Melanocyte of skin (primary cell): ENCODE data around the gene TEX14. TPM values are rescaled to one million over a fixed set of nuclear protein-coding genes. Genes with fewer than 3 reads are reported as not detected.

Experiments
- small RNA-seq, 2 donors: library from RNA; depleted of rRNA; stranded (forward); fragments of <200 nt; gene quantifications; one replicate each; pipeline ENCODE3, GENCODE V24; 2012
- total RNA-seq, 2 donors: library from RNA; depleted of rRNA; stranded (reverse); fragments of >200 nt; gene quantifications; 2 replicates each; pipeline ENCODE4 v1.2.3, GENCODE V29; 2012

TEX14 gene
- total RNA-seq, result under 1 TPM; 0.33 to 0.69 TPM

GRCh38 chr17:58691701-58692238 is at the start of gene TEX14:
Gene TEX14, minus strand, starts transcription at chr17:58692045. Its CDS starts 40,044 bp downstream, at chr17:58652001.

GRCh38 chr17:58692239-58693055 is 602 bp upstream of the TEX14 start, which contains the start of gene RAD51C:
Gene RAD51C, plus strand, starts transcription at chr17:58692602. Its CDS starts 42 bp downstream, at chr17:58692644.

GRCh38 chr17:58513965-58514769 is 177.7 kb downstream of the TEX14 start, which contains the start of gene MTMR4:
Gene MTMR4, minus strand, starts transcription at chr17:58514638. Its CDS starts 231 bp downstream, at chr17:58514407.

Small RNA genes within 50 kb of the gene (small RNA-seq; reads per million reads assigned to genes)
- gene AC011195.1, result 0 reads per million in 2 donors
- 0 to 0.09 reads per million in 2 donors for gene RF00012
- gene RNU1-108P, result 0.06 to 0.17 reads per million in 2 donors
- gene RNU1-52P, result 0.04 to 0.58 reads per million in 2 donors
- 294 to 1,006 reads per million in 2 donors for gene RNU1-85P

Other genes with a start within 250 kb of the TEX14 start
- not detected for gene HSF5, start 203.6 kb downstream of the TEX14 start, total RNA-seq
- 10 to 100 TPM; 56.4 to 69.9 TPM for gene MTMR4, start 177.4 kb downstream of the TEX14 start, total RNA-seq
- 10 to 100 TPM; 21.3 to 35.6 TPM for gene RAD51C, start 557 bp upstream of the TEX14 start, total RNA-seq
- gene PPM1E, start 63.8 kb upstream of the TEX14 start, total RNA-seq, result under 1 TPM; 0.67 to 0.69 TPM